Fibroblast of villous mesenchyme (primary cell): Measurements from ENCODE around the gene HK1. TPM values are rescaled to one million over a fixed set of nuclear protein-coding genes. Genes with fewer than 3 reads are reported as not detected.
"Not testable (repeated sequence)": the region's sequence is repeated elsewhere in the genome, so short reads cannot be mapped to it uniquely, and the experiment has no call there.

ENCODE experiments used
- DNase-seq: peaks from one replicate; pipeline ENCODE4 v3.0.0-alpha.2; 2010; ENCODE audit warnings: low read depth
- H3K4me3 ChIP-seq: 2 replicates; pipeline ENCODE4 v1.5.1; 2011; ENCODE audit warnings: low read depth, mild to moderate bottlenecking, low read length
- CTCF ChIP-seq: IDR thresholded peaks from 2 replicates; pipeline ENCODE4 v1.5.1; 2012; ENCODE audit warnings: low read depth, mild to moderate bottlenecking, low read length; ENCODE audit not compliant: insufficient read depth
- total RNA-seq: library from RNA; depleted of rRNA; stranded (reverse); fragments of >200 nt; gene quantifications from 2 replicates; pipeline ENCODE4 v1.2.3, GENCODE V29; 2012

Gene HK1
- total RNA-seq, 1 donor, result 91.1 TPM

GRCh38 chr10:69439813-69440506 is 161.7 kb downstream of the HK1 start:
- no peak for TF ChIP-seq CTCF
- no peak overlapping the region for H3K4me3 ChIP-seq
- peak; percentile 96 for DNase-seq

- H3K4me3 ChIP-seq, result no peak overlapping the region
- DNase-seq, result no peak
- TF ChIP-seq CTCF, result no peak
These were observed 165.1 kb downstream of the HK1 start for GRCh38 chr10:69443354-69443753.

GRCh38 chr10:69445041-69445440 is 166.7 kb downstream of the HK1 start:
- no peak for TF ChIP-seq CTCF
- no peak for DNase-seq

GRCh38 chr10:69446229-69446628 is 167.9 kb downstream of the HK1 start:
- TF ChIP-seq CTCF, result no peak
- DNase-seq, result peak; percentile 50

More at GRCh38 chr10:69445041-69445440, 166.7 kb downstream of the HK1 start:
- no peak overlapping the region for H3K4me3 ChIP-seq

DNA sequence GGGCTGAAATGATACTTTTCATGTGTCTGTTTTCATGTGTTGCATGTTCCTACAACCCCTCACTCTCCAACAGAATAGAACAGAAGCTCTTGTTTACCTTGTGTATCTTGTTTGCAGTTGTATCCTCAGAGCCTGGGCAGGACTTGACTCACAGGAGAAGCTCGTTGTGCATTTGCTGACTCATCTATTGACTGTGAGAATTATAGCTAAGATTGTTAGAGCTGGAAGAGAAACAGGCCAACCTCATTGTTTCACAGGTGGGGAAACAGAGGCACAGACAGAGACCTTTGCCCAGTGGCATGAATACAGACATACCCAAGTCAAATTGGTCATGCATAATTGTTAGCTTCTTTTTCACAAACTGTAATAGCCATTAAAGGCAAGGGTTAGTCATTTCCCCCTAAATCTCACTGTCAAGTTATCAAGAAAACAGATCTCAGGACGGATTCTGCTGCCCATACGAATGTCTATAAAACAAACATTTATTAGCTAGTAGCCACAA is 168.4 kb downstream of the HK1 start:
- peak; percentile 91 for DNase-seq
- TF ChIP-seq CTCF, result no peak
- H3K4me3 ChIP-seq, result no peak overlapping the region

More at GRCh38 chr10:69446229-69446628, 167.9 kb downstream of the HK1 start:
- H3K4me3 ChIP-seq, result no peak overlapping the region

DNA sequence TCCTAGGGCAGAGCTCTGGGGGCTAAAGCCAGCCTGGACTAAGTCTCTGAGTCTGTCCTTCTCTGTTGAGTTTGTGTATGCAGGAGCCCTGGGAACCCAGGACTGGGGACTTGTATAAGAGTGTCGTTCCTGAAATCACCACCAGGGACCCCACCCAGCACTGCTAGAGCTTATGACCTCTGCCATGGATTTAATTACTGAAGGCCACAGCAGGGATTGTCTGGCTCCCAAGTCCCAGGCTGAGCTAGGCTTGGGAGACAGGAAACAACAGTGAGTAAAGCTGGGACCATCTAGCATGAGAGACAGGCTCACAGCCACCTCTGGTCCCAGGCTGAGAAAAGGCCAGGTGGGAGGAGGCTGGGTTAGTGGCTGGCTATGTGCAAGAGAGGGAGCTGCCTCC is 171.5 kb downstream of the HK1 start:
- DNase-seq, result peak; percentile 89
- TF ChIP-seq CTCF, result peak; percentile 75
- H3K4me3 ChIP-seq, result no peak overlapping the region

- not testable (repeated sequence) for DNase-seq, H3K4me3 ChIP-seq
These were observed 172.1 kb downstream of the HK1 start for GRCh38 chr10:69450395-69450794.
